GM23338 (cell line): ENCODE measurements around the gene FOXP1. TPM values are rescaled to one million over a fixed set of nuclear protein-coding genes. Genes with fewer than 3 reads are reported as not detected.

Source experiments
- ATAC-seq: fragments of 200-7000 bp; cut with Tn5 transposase; 3 replicates; pipeline ENCODE4 v1.9.1; 2020
- DNase-seq: peaks from one replicate; pipeline ENCODE4 v3.0.0-alpha.2; 2015; ENCODE audit warnings: low spot score
- H2AFZ ChIP-seq: fragments of 200-600 bp; sonication (generic); 2 replicates; pipeline ENCODE4 v1.8.0; 2016; ENCODE audit warnings: antibody characterized with exemption, mild to moderate bottlenecking, moderate library complexity
- H3F3A ChIP-seq: fragments of 200-600 bp; sonication (generic); replicated peaks from 2 replicates; pipeline ENCODE4 v1.8.0; 2017; ENCODE audit warnings: antibody characterized with exemption, mixed run types, low read depth
- H3K27ac ChIP-seq: fragments of 200-600 bp; sonication (generic); 2 replicates; pipeline ENCODE4 v1.6.1; 2016; ENCODE audit warnings: low read depth
- H3K27me3 ChIP-seq: fragments of 200-600 bp; sonication (generic); 2 replicates; pipeline ENCODE4 v1.8.0; 2016; ENCODE audit warnings: mild to moderate bottlenecking, mixed run types, moderate library complexity; ENCODE audit not compliant: insufficient read depth
- H3K36me3 ChIP-seq: fragments of 200-600 bp; sonication (generic); 2 replicates; pipeline ENCODE4 v1.8.0; 2016; ENCODE audit warnings: mild to moderate bottlenecking; ENCODE audit not compliant: insufficient read depth
- H3K4me1 ChIP-seq: fragments of 200-600 bp; sonication (generic); 2 replicates; pipeline ENCODE4 v1.8.0; 2016; ENCODE audit warnings: mild to moderate bottlenecking, moderate library complexity; ENCODE audit not compliant: insufficient read depth
- H3K4me2 ChIP-seq: fragments of 200-600 bp; sonication (generic); 2 replicates; pipeline ENCODE4 v1.7.1; 2017; ENCODE audit warnings: mixed run types
- H3K4me3 ChIP-seq: fragments of 200-600 bp; sonication (generic); 2 replicates; pipeline ENCODE4 v1.6.1; 2016; ENCODE audit warnings: mixed run types
- H3K79me2 ChIP-seq: fragments of 200-600 bp; sonication (generic); replicated peaks from 2 replicates; pipeline ENCODE4 v1.8.0; 2017; ENCODE audit warnings: mild to moderate bottlenecking; ENCODE audit not compliant: insufficient read depth
- H3K9me2 ChIP-seq: fragments of 200-600 bp; sonication (generic); 2 replicates; pipeline ENCODE4 v1.8.0; 2017; ENCODE audit not compliant: insufficient read depth
- H4K20me1 ChIP-seq: fragments of 200-600 bp; sonication (generic); replicated peaks from 2 replicates; pipeline ENCODE4 v1.8.0; 2017; ENCODE audit warnings: mild to moderate bottlenecking; ENCODE audit not compliant: insufficient read depth
- H3K27ac Mint-ChIP-seq: 2 replicates; pipeline ENCODE4 v1.8.0; 2020; ENCODE audit warnings: inconsistent platforms, mild to moderate bottlenecking, moderate library complexity, mixed read lengths
- H3K27me3 Mint-ChIP-seq: 3 replicates; pipeline ENCODE4 v1.8.0; 2022; ENCODE audit warnings: low read depth, mild to moderate bottlenecking, moderate library complexity, mixed read lengths, inconsistent platforms; ENCODE audit not compliant: insufficient read depth, poor library complexity
- H3K36me3 Mint-ChIP-seq: 3 replicates; pipeline ENCODE4 v1.8.0; 2021; ENCODE audit warnings: low read depth, mild to moderate bottlenecking, inconsistent platforms, moderate library complexity, mixed read lengths
- H3K4me1 Mint-ChIP-seq: 3 replicates; pipeline ENCODE4 v1.8.0; 2020; ENCODE audit warnings: mild to moderate bottlenecking, inconsistent platforms, mixed read lengths
- H3K4me3 Mint-ChIP-seq: 3 replicates; pipeline ENCODE4 v1.8.0; 2021; ENCODE audit warnings: moderate library complexity, mild to moderate bottlenecking, inconsistent platforms, mixed read lengths
- H3K9me3 Mint-ChIP-seq: 3 replicates; pipeline ENCODE4 v1.8.0; 2020; ENCODE audit warnings: moderate library complexity, mild to moderate bottlenecking, inconsistent platforms, mixed read lengths
- CREB1 ChIP-seq: fragments of 250-450 bp; sonication (Bioruptor Pico); IDR thresholded peaks from 2 replicates; pipeline ENCODE4 v1.5.0; 2020; ENCODE audit warnings: low read depth, mild to moderate bottlenecking, moderate library complexity
- EZH2 ChIP-seq: fragments of 200-600 bp; sonication (generic); IDR thresholded peaks from one replicate; pipeline ENCODE4 v1.8.0; 2017; ENCODE audit warnings: antibody characterized with exemption, mild to moderate bottlenecking, low read depth; ENCODE audit not compliant: unreplicated experiment
- JUNB ChIP-seq: IDR thresholded peaks from one replicate; pipeline ENCODE4 v1.6.1; 2016; ENCODE audit warnings: antibody characterized with exemption; ENCODE audit not compliant: unreplicated experiment
- NANOG ChIP-seq: IDR thresholded peaks from 2 replicates; pipeline ENCODE4 v1.6.1; 2016; ENCODE audit warnings: antibody characterized with exemption, borderline replicate concordance
- POLR2AphosphoS5 ChIP-seq: IDR thresholded peaks from 2 replicates; pipeline ENCODE4 v1.6.1; 2016; ENCODE audit warnings: antibody characterized with exemption, low read depth
- STAT1 ChIP-seq: IDR thresholded peaks from one replicate; pipeline ENCODE4 v1.6.1; 2016; ENCODE audit warnings: antibody characterized with exemption; ENCODE audit not compliant: unreplicated experiment
- ZNF114 ChIP-seq: fragments of 250-450 bp; sonication (Bioruptor Pico); IDR thresholded peaks from 2 replicates; pipeline ENCODE4 v1.5.0; 2020; ENCODE audit warnings: mild to moderate bottlenecking, moderate library complexity
- polyA plus RNA-seq: library from polyadenylated mRNA; unstranded; fragments of >200 nt; fragmentation: Nextera tagmentation; extraction: Ambion mirVana; gene quantifications from 2 replicates; pipeline ENCODE4 v1.2.1, GENCODE V29; 2016
- total RNA-seq: library from RNA; depleted of rRNA; stranded (reverse); fragments of >200 nt; shearing (Covaris generic); gene quantifications from 2 replicates; pipeline ENCODE4 v1.2.3, GENCODE V29; 2014
- TF ChIP-seq, protein P1 (sequence below): IDR thresholded peaks from one replicate; pipeline ENCODE4 v1.6.1; 2018; ENCODE audit warnings: antibody characterized with exemption; ENCODE audit not compliant: unreplicated experiment
- TF ChIP-seq, protein P2 (sequence below), 2 experiments: fragments of 200-600 bp in 1 of 2; sonication (generic) in 1 of 2; conservative IDR thresholded peaks; 2 replicates each; pipeline versions ENCODE4 v1.5.1 to v1.6.1; 2016 to 2017; ENCODE audit warnings: antibody characterized with exemption in 2 of 2, low read depth in 2 of 2, mild to moderate bottlenecking in 2 of 2, moderate library complexity in 1 of 2

The FOXP1 gene
- total and polyA plus RNA-seq, 2 experiments from 2014 or later, result 32.9 to 35.5 TPM

DNA sequence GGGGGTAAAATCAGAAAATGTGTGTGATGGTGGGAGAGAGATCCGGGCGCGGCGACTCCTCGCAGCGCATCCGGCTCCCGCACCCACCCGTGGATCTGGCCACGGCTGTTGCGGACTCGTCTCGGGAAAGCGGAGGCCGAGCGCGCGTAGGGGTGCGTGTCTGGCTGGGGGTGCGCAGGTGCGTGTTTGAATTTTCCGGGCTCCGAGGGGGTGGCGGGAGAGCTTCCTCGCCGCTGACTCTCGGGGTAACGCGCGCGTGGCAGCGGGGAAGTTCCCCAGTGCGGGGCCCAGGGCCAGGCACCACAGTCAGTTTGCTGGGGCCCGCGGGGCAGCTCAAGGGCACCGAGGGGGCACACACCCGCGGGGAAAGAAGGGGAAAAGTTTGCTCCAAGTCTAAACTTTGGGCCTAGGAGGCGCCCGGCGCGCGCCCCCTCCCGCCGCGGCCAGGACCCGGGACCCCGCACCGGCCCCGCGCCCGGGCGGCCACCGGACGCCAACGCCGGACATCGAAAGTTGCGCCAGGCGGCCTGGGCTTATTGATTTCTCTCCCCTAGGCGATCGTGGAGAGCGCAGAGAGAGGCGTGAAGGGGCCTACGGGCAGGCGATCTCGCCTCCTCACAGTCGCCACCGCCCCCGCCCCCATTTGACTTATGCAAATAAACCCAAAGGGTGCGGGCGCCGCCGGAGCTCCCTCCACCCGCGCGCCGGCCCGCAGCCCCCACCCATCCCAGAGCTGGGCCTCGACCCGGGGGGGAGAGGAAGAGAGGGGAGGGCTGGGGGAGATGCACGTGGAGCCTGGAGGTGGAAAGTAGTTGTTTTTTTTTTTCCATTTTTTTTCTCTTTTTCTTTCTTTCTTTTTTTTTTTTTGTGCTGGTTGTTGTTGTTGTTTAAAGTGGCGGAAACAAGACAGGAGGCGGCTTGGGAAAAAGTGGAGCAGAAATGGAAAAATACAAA lies 639 bp downstream of the FOXP1 start:
- Histone ChIP-seq H4K20me1 (no peaks in the 10 kb centered on the region), H3K4me1 (peaks cover 27% of the 10 kb centered on the region), H3K27ac (peak overlapping the region; percentile 85), H3K9me2 (no peaks in the 10 kb centered on the region), H3F3A (no peaks in the 10 kb centered on the region; the same call in 1 of the 2 replicates), H3K36me3 (no peaks in the 10 kb centered on the region), H3K4me2 (peak overlapping the region; percentile 94), H2AFZ (peak overlapping the region; percentile 88; the same call in 1 of the 2 replicates), H3K27me3 (peaks cover 33% of the 10 kb centered on the region), H3K4me3 (peak overlapping the region; percentile 80), H3K79me2 (no peaks in the 10 kb centered on the region; the same call in 1 of the 2 replicates)
- Mint-ChIP-seq H3K36me3 (no peaks in the 10 kb centered on the region; the same call in 2 of the 3 replicates), H3K9me3 (peaks cover 5% of the 10 kb centered on the region; the same call in 2 of the 3 replicates), H3K27me3 (peaks cover 34% of the 10 kb centered on the region), H3K27ac (peak overlapping the region; percentile 82), H3K4me3 (peak overlapping the region; percentile 91), H3K4me1 (peaks cover 29% of the 10 kb centered on the region)
- TF ChIP-seq CREB1 (CRISPR knock-in tag), result no peak
- no peak for TF ChIP-seq STAT1
- TF ChIP-seq NANOG, result no peak
- TF ChIP-seq, protein P1, sequence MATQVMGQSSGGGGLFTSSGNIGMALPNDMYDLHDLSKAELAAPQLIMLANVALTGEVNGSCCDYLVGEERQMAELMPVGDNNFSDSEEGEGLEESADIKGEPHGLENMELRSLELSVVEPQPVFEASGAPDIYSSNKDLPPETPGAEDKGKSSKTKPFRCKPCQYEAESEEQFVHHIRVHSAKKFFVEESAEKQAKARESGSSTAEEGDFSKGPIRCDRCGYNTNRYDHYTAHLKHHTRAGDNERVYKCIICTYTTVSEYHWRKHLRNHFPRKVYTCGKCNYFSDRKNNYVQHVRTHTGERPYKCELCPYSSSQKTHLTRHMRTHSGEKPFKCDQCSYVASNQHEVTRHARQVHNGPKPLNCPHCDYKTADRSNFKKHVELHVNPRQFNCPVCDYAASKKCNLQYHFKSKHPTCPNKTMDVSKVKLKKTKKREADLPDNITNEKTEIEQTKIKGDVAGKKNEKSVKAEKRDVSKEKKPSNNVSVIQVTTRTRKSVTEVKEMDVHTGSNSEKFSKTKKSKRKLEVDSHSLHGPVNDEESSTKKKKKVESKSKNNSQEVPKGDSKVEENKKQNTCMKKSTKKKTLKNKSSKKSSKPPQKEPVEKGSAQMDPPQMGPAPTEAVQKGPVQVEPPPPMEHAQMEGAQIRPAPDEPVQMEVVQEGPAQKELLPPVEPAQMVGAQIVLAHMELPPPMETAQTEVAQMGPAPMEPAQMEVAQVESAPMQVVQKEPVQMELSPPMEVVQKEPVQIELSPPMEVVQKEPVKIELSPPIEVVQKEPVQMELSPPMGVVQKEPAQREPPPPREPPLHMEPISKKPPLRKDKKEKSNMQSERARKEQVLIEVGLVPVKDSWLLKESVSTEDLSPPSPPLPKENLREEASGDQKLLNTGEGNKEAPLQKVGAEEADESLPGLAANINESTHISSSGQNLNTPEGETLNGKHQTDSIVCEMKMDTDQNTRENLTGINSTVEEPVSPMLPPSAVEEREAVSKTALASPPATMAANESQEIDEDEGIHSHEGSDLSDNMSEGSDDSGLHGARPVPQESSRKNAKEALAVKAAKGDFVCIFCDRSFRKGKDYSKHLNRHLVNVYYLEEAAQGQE, result no peak
- ATAC-seq, result peak; percentile 32
- peak; percentile 88 for DNase-seq

GRCh38 chr3:71582036-71582611 lies 1.4 kb downstream of the FOXP1 start:
- Mint-ChIP-seq H3K27ac (peak overlapping the region; percentile 35; the same call in 1 of the 2 replicates), H3K4me1 (peaks cover 29% of the 10 kb centered on the region), H3K4me3 (peak overlapping the region; percentile 91), H3K27me3 (peaks cover 34% of the 10 kb centered on the region), H3K9me3 (peaks cover 5% of the 10 kb centered on the region; the same call in 2 of the 3 replicates), H3K36me3 (no peaks in the 10 kb centered on the region; the same call in 2 of the 3 replicates)
- Histone ChIP-seq H3K9me2 (no peaks in the 10 kb centered on the region), H3K27me3 (peaks cover 33% of the 10 kb centered on the region), H3K4me1 (peaks cover 27% of the 10 kb centered on the region), H3K79me2 (no peaks in the 10 kb centered on the region; the same call in 1 of the 2 replicates), H3K36me3 (no peaks in the 10 kb centered on the region), H3K4me2 (peak overlapping the region; percentile 94), H3F3A (no peaks in the 10 kb centered on the region; the same call in 1 of the 2 replicates), H2AFZ (peak overlapping the region; percentile 88; the same call in 1 of the 2 replicates), H4K20me1 (no peaks in the 10 kb centered on the region), H3K27ac (no peak overlapping the region), H3K4me3 (peak overlapping the region; percentile 80)
- TF ChIP-seq NANOG, result no peak
- TF ChIP-seq, protein P1, result no peak
- no peak for TF ChIP-seq ZNF114 (CRISPR knock-in tag)
- no peak for TF ChIP-seq CREB1 (CRISPR knock-in tag)
- no peak for TF ChIP-seq STAT1
- TF ChIP-seq EZH2, result no peak
- TF ChIP-seq JUNB, result no peak
- no peak for TF ChIP-seq POLR2AphosphoS5
- TF ChIP-seq, protein P2, sequence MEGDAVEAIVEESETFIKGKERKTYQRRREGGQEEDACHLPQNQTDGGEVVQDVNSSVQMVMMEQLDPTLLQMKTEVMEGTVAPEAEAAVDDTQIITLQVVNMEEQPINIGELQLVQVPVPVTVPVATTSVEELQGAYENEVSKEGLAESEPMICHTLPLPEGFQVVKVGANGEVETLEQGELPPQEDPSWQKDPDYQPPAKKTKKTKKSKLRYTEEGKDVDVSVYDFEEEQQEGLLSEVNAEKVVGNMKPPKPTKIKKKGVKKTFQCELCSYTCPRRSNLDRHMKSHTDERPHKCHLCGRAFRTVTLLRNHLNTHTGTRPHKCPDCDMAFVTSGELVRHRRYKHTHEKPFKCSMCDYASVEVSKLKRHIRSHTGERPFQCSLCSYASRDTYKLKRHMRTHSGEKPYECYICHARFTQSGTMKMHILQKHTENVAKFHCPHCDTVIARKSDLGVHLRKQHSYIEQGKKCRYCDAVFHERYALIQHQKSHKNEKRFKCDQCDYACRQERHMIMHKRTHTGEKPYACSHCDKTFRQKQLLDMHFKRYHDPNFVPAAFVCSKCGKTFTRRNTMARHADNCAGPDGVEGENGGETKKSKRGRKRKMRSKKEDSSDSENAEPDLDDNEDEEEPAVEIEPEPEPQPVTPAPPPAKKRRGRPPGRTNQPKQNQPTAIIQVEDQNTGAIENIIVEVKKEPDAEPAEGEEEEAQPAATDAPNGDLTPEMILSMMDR (conservative IDR thresholded peaks at IDR 0.05; ENCODE audit: low read depth in 2 of 2), result no peak
- DNase-seq (peak; percentile 88), ATAC-seq (peak; percentile 25)
